ENCODE data around the gene NLGN1. TPM values are rescaled to one million over a fixed set of nuclear protein-coding genes. Genes with fewer than 3 reads are reported as not detected.

NLGN1 gene
- total and polyA plus RNA-seq, 2 of the 13 experiments (the other 11 are each of a cell fraction or from before 2014, with no cell fraction given), result not detected

- ChIA-PET POLR2A (no interaction called here), CTCF (ENCODE audit: low intra/inter-chr PET ratio, low total read pairs) (no interaction called here)
- WGBS (ENCODE audit: low lambda C conversion rate), result 0% methylated on average over 2 of the region's 2 CpGs
- TF ChIP-seq KMT2B (CRISPR knock-in tag; IDR thresholded peaks at IDR 0.05) (no peak), ZNF468 (CRISPR knock-in tag; IDR thresholded peaks at IDR 0.05) (no peak), ZNF260 (CRISPR knock-in tag; IDR thresholded peaks at IDR 0.05; ENCODE audit: borderline replicate concordance, low read depth) (no peak), ZNF552 (CRISPR knock-in tag; IDR thresholded peaks at IDR 0.05; ENCODE audit: borderline replicate concordance) (no peak), ZSCAN25 (CRISPR knock-in tag; IDR thresholded peaks at IDR 0.05) (no peak), SALL1 (CRISPR knock-in tag; IDR thresholded peaks at IDR 0.05) (no peak), SP140L (CRISPR knock-in tag; IDR thresholded peaks at IDR 0.05; ENCODE audit: borderline replicate concordance) (no peak), ZNF713 (CRISPR knock-in tag; IDR thresholded peaks at IDR 0.05) (no peak), ZNF414 (CRISPR knock-in tag; IDR thresholded peaks at IDR 0.05) (no peak), MED8 (CRISPR knock-in tag; IDR thresholded peaks at IDR 0.05; ENCODE audit: insufficient replicate concordance) (no peak), ZIK1 (CRISPR knock-in tag; IDR thresholded peaks at IDR 0.05; ENCODE audit: borderline replicate concordance, low read depth) (no peak), JDP2 (CRISPR knock-in tag; IDR thresholded peaks at IDR 0.05; ENCODE audit: borderline replicate concordance) (no peak), FIP1L1 (IDR thresholded peaks at IDR 0.05; ENCODE audit: borderline replicate concordance, insufficient read depth, low read depth, low read length) (no peak)
- TF ChIP-seq, protein P1, sequence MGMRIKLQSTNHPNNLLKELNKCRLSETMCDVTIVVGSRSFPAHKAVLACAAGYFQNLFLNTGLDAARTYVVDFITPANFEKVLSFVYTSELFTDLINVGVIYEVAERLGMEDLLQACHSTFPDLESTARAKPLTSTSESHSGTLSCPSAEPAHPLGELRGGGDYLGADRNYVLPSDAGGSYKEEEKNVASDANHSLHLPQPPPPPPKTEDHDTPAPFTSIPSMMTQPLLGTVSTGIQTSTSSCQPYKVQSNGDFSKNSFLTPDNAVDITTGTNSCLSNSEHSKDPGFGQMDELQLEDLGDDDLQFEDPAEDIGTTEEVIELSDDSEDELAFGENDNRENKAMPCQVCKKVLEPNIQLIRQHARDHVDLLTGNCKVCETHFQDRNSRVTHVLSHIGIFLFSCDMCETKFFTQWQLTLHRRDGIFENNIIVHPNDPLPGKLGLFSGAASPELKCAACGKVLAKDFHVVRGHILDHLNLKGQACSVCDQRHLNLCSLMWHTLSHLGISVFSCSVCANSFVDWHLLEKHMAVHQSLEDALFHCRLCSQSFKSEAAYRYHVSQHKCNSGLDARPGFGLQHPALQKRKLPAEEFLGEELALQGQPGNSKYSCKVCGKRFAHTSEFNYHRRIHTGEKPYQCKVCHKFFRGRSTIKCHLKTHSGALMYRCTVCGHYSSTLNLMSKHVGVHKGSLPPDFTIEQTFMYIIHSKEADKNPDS (CRISPR knock-in tag; IDR thresholded peaks at IDR 0.05), result no peak
- TF ChIP-seq, protein P2, sequence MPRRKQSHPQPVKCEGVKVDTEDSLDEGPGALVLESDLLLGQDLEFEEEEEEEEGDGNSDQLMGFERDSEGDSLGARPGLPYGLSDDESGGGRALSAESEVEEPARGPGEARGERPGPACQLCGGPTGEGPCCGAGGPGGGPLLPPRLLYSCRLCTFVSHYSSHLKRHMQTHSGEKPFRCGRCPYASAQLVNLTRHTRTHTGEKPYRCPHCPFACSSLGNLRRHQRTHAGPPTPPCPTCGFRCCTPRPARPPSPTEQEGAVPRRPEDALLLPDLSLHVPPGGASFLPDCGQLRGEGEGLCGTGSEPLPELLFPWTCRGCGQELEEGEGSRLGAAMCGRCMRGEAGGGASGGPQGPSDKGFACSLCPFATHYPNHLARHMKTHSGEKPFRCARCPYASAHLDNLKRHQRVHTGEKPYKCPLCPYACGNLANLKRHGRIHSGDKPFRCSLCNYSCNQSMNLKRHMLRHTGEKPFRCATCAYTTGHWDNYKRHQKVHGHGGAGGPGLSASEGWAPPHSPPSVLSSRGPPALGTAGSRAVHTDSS (CRISPR knock-in tag; conservative IDR thresholded peaks at IDR 0.05), result no peak
- TF ChIP-seq, protein P3, sequence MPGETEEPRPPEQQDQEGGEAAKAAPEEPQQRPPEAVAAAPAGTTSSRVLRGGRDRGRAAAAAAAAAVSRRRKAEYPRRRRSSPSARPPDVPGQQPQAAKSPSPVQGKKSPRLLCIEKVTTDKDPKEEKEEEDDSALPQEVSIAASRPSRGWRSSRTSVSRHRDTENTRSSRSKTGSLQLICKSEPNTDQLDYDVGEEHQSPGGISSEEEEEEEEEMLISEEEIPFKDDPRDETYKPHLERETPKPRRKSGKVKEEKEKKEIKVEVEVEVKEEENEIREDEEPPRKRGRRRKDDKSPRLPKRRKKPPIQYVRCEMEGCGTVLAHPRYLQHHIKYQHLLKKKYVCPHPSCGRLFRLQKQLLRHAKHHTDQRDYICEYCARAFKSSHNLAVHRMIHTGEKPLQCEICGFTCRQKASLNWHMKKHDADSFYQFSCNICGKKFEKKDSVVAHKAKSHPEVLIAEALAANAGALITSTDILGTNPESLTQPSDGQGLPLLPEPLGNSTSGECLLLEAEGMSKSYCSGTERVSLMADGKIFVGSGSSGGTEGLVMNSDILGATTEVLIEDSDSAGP (CRISPR knock-in tag; IDR thresholded peaks at IDR 0.05; ENCODE audit: borderline replicate concordance), result no peak
- no peak for DNase-seq (ENCODE audit: low spot score)
- no peak for ATAC-seq
- FAIRE-seq, result no peak
- in situ Hi-C loops (cut with HindIII; ENCODE audit: extremely low pct_ligation_motif_present, low pct_unique_long_range_greater_than_20kb) (no loop called here), intact Hi-C loops (cut with micrococcal nuclease; ENCODE audit: unreplicated experiment) (loop anchor here (5.0 kb wide), 1 partner anchor 1121 kb away; no protein-coding TSS in a partner anchor)
- Histone ChIP-seq H3K27me3 (ENCODE audit: control insufficient read depth in 1 of 2, insufficient read depth in 2 of 2, low read length in 2 of 2) (no peaks in the 10 kb centered on the region), H3K9me3 (ENCODE audit: low read length) (no peaks in the 10 kb centered on the region), H3K36me3 (replicated peaks in 1 of 2; ENCODE audit: control insufficient read depth in 1 of 2, insufficient read depth in 2 of 2, low read length in 2 of 2) (no peaks in the 10 kb centered on the region), H2AFZ (ENCODE audit: low read length) (no peak overlapping the region), H3K9ac (ENCODE audit: insufficient read depth, low read depth, low read length) (no peak overlapping the region), H3K4me2 (ENCODE audit: low read depth, low read length) (no peak overlapping the region), H3K4me3 (replicated peaks in 1 of 3; ENCODE audit: insufficient read depth in 1 of 3, low read depth in 2 of 3, low read length in 3 of 3) (no peak overlapping the region), H3K79me2 (ENCODE audit: insufficient read depth, low read length) (no peaks in the 10 kb centered on the region), H3K27ac (ENCODE audit: extremely low read length, insufficient read depth, low read length) (no peak overlapping the region), H3K4me1 (ENCODE audit: insufficient read depth, low read length) (no peaks in the 10 kb centered on the region), H4K20me1 (ENCODE audit: insufficient read depth, low read length) (no peaks in the 10 kb centered on the region)
- BruUV-seq (replicated peaks), result no TSS peak
These were observed 701.2 kb downstream of the NLGN1 start for GRCh38 chr3:174098746-174099145.
